ENCODE measurements around the gene IGF2R.

DNA sequence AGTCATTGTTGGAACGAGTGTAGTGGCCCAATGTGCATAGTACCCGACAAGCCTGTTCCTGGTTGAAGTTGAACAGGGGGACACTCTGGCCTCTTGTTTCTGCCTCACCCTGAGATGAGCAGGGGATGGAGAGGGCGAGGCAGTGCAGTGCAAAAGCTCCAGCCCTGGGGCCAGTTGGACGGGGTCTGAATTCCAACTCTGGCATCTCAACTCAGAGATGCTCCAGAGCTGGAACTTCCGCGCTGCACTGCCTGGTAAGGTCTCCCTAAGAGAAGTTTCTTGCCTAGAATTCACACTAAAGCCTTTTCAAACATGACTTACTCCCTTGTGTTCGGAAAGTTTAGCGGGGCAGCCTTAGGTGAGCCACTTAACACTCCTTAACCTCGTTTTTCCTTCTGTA is 80.5 kb downstream of the IGF2R start:
- TF ChIP-seq, protein P1, sequence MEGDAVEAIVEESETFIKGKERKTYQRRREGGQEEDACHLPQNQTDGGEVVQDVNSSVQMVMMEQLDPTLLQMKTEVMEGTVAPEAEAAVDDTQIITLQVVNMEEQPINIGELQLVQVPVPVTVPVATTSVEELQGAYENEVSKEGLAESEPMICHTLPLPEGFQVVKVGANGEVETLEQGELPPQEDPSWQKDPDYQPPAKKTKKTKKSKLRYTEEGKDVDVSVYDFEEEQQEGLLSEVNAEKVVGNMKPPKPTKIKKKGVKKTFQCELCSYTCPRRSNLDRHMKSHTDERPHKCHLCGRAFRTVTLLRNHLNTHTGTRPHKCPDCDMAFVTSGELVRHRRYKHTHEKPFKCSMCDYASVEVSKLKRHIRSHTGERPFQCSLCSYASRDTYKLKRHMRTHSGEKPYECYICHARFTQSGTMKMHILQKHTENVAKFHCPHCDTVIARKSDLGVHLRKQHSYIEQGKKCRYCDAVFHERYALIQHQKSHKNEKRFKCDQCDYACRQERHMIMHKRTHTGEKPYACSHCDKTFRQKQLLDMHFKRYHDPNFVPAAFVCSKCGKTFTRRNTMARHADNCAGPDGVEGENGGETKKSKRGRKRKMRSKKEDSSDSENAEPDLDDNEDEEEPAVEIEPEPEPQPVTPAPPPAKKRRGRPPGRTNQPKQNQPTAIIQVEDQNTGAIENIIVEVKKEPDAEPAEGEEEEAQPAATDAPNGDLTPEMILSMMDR (IDR thresholded peaks at IDR 0.05), result no peak
- TF ChIP-seq EZH2 (IDR thresholded peaks at IDR 0.05; ENCODE audit: borderline replicate concordance, insufficient read depth, low read depth, low read length, poor library complexity, severe bottlenecking), result no peak
